ENCODE results near the gene LILRB5. TPM values are rescaled to one million over a fixed set of nuclear protein-coding genes. Genes with fewer than 3 reads are reported as not detected.

Gene LILRB5
- total and polyA plus RNA-seq, 2 of the 8 experiments (the other 6 are each of a cell fraction or from before 2014, with no cell fraction given): 0.05 TPM; not detected in 1

DNA sequence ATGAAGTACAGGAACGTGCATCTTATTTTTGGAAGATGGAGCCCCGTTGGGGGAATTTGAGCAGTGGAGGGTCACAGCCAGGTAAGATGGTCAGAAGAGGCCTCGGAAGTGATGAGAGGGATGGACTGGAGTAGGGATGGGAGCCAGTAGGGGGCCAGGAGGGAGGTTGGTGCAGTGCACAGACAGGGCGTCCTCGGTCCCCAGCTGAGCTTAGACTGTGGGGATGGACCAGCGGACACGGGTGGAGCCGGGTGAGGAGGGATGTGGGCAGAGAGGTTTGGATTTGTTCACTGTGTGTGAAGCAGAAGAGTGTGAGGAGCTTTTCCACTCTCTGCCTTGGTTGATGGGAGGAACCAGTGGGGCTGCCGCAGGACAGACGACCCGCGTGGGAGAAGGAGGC lies 45.8 kb downstream of the LILRB5 start:
- no peaks in the 10 kb centered on the region; the same call in 1 of the 2 replicates for H3K23me2 ChIP-seq (ENCODE audit: low read depth, low read length)
- H3K18ac ChIP-seq (ENCODE audit: extremely low read depth, low read length): no peak overlapping the region
- no peak overlapping the region for H3K4me3 ChIP-seq (ENCODE audit: extremely low read depth in 1 of 4, insufficient read depth in 2 of 4, low read depth in 3 of 4, low read length in 4 of 4)
- no peak overlapping the region for H2BK5ac ChIP-seq (ENCODE audit: low read depth, low read length)
- 91% methylated on average over 12 of the region's 12 CpGs; no CpG with 5 or more reads in 1 of the 2 experiments for WGBS, 2 experiments (ENCODE audit: extremely low coverage in 1 of 2, insufficient coverage in 1 of 2, insufficient read length in 1 of 2, insufficient replicate concordance in 2 of 2, low coverage in 1 of 2, low lambda C conversion rate in 2 of 2, missing lambda C conversion rate in 1 of 2)
- no peaks in the 10 kb centered on the region for H3K27me3 ChIP-seq (replicated peaks in 1 of 4; ENCODE audit: control insufficient read depth in 3 of 4, extremely low read depth in 1 of 4, insufficient read depth in 3 of 4, low read length in 3 of 4)
- no peak overlapping the region for H2AK5ac ChIP-seq (ENCODE audit: low read depth, low read length)
- ChIA-PET CTCF (ENCODE audit: partially characterized antibody) (interaction anchor here (1.0 to 1.7 kb wide), 7 partner anchors 10 to 180 kb away, joined by 3 to 5 read pairs (median 5); partner anchors contain the start of genes LENG1, RPS9 and TMC4), POLR2A (ENCODE audit: partially characterized antibody) (interaction anchor here (1.1 to 23.4 kb wide), 6 partner anchors 12 to 100 kb away, joined by 3 to 909 read pairs (median 10); partner anchors contain the start of genes LILRB3, MBOAT7, RPS9 and TSEN34)
- H3K27ac ChIP-seq (ENCODE audit: low read depth, low read length): no peak overlapping the region
- FAIRE-seq: no peak
- H3K4ac ChIP-seq (replicated peaks; ENCODE audit: insufficient read length, low read depth, low read length): no peak overlapping the region
- no peak overlapping the region for H2BK15ac ChIP-seq (ENCODE audit: low read length)
- H3K14ac ChIP-seq (ENCODE audit: insufficient read length): no peak overlapping the region
- H2BK12ac ChIP-seq (ENCODE audit: low read depth, low read length): no peak overlapping the region
- no peak overlapping the region for H2BK120ac ChIP-seq (replicated peaks; ENCODE audit: low read depth, low read length)
- no peak for DNase-seq (ENCODE audit: low read depth in 1 of 2, low spot score in 2 of 2)
- no peak overlapping the region for H3K9ac ChIP-seq (replicated peaks in 1 of 4; ENCODE audit: extremely low read depth in 1 of 4, low read depth in 3 of 4, low read length in 3 of 4)
- no peak overlapping the region for H3K4me2 ChIP-seq (ENCODE audit: insufficient read depth in 1 of 2, low read depth in 2 of 2, low read length in 2 of 2)
- no peak overlapping the region for H2AFZ ChIP-seq (ENCODE audit: low read length)
- H3K9me3 ChIP-seq (ENCODE audit: insufficient read depth in 2 of 2, low read depth in 1 of 2, low read length in 1 of 2): no peaks in the 10 kb centered on the region
- H4K8ac ChIP-seq (ENCODE audit: extremely low read depth, insufficient read depth, low read length): no peak overlapping the region; the same call in 1 of the 2 replicates
- no peak overlapping the region for H3K56ac ChIP-seq (replicated peaks; ENCODE audit: insufficient read length, low read depth, low read length)
- peaks cover 20 to 22% of the 10 kb centered on the region in 2 experiments for H4K20me1 ChIP-seq (replicated peaks in 1 of 2; ENCODE audit: control insufficient read depth in 1 of 2, insufficient read depth in 2 of 2, low read length in 2 of 2)
- no peak overlapping the region for H4K91ac ChIP-seq (replicated peaks; ENCODE audit: insufficient read length, low read length)
- peaks cover 13 to 22% (median 19%) of the 10 kb centered on the region in 4 experiments for H3K36me3 ChIP-seq (ENCODE audit: control insufficient read depth in 2 of 4, insufficient read depth in 4 of 4, low read length in 3 of 4)
- H2BK20ac ChIP-seq (ENCODE audit: low read length): no peak overlapping the region
- H3K79me2 ChIP-seq (ENCODE audit: control insufficient read depth in 1 of 2, insufficient read depth in 2 of 2, low read length in 2 of 2): peaks cover 0 to 7% of the 10 kb centered on the region in 2 experiments; a peak in 1 of 4 replicates
- peaks cover 12% of the 10 kb centered on the region for H3K79me1 ChIP-seq (ENCODE audit: low read depth, low read length)
- H3K23ac ChIP-seq (ENCODE audit: insufficient read length): no peak overlapping the region
- H4K5ac ChIP-seq (ENCODE audit: insufficient read length, low read depth, low read length): no peak overlapping the region
- H3K4me1 ChIP-seq (replicated peaks in 1 of 4; ENCODE audit: control insufficient read depth in 3 of 4, insufficient read depth in 4 of 4, low read length in 3 of 4): peaks cover 0 to 3% (median 2%) of the 10 kb centered on the region in 4 experiments; a peak in 4 of 7 replicates
- TF ChIP-seq FOSL1 (IDR thresholded peaks at IDR 0.05; ENCODE audit: insufficient read depth, low read depth, low read length) (no peak), TAF1 (IDR thresholded peaks at IDR 0.05; ENCODE audit: low read depth, low read length) (no peak), CEBPB (IDR thresholded peaks at IDR 0.05; ENCODE audit: low read depth, low read length) (no peak), NRF1 (IDR thresholded peaks at IDR 0.05; ENCODE audit: low read depth, low read length) (no peak), RXRA (IDR thresholded peaks at IDR 0.05; ENCODE audit: insufficient read depth, low read depth, low read length) (no peak), SP1 (IDR thresholded peaks at IDR 0.05; ENCODE audit: low read depth, low read length) (no peak), KDM1A (IDR thresholded peaks at IDR 0.05; ENCODE audit: borderline replicate concordance, low read length) (no peak), MAFK (IDR thresholded peaks at IDR 0.05; ENCODE audit: low read depth, low read length) (no peak), ASH2L (IDR thresholded peaks at IDR 0.05; ENCODE audit: low read length) (no peak)
- TF ChIP-seq, protein P1, sequence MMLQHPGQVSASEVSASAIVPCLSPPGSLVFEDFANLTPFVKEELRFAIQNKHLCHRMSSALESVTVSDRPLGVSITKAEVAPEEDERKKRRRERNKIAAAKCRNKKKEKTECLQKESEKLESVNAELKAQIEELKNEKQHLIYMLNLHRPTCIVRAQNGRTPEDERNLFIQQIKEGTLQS (IDR thresholded peaks at IDR 0.05; ENCODE audit: insufficient read depth, low read depth, low read length): no peak
- TF ChIP-seq, protein P2, sequence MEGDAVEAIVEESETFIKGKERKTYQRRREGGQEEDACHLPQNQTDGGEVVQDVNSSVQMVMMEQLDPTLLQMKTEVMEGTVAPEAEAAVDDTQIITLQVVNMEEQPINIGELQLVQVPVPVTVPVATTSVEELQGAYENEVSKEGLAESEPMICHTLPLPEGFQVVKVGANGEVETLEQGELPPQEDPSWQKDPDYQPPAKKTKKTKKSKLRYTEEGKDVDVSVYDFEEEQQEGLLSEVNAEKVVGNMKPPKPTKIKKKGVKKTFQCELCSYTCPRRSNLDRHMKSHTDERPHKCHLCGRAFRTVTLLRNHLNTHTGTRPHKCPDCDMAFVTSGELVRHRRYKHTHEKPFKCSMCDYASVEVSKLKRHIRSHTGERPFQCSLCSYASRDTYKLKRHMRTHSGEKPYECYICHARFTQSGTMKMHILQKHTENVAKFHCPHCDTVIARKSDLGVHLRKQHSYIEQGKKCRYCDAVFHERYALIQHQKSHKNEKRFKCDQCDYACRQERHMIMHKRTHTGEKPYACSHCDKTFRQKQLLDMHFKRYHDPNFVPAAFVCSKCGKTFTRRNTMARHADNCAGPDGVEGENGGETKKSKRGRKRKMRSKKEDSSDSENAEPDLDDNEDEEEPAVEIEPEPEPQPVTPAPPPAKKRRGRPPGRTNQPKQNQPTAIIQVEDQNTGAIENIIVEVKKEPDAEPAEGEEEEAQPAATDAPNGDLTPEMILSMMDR (IDR thresholded peaks at IDR 0.05; ENCODE audit: control extremely low read depth in 1 of 3, insufficient read depth in 1 of 3, low read depth in 1 of 3, low read length in 3 of 3): no peak

All from H1 (cell line).